WTC11 (cell line): ENCODE measurements around the gene RGS19. TPM values are rescaled to one million over a fixed set of nuclear protein-coding genes. Genes with fewer than 3 reads are reported as not detected.

Source experiments
- ATAC-seq: fragments of 200-7000 bp; cut with Tn5 transposase; 2 replicates; pipeline ENCODE4 v1.10.0; 2021; ENCODE audit warnings: mild to moderate bottlenecking, moderate library complexity
- CTCF ChIA-PET: fragments of 300-600 bp; sonication (Branson Sonifier 250); formaldehyde crosslinking; loops from one replicate; lab custom pipeline; 2021; ENCODE audit warnings: antibody characterized with exemption; lab: Charles Lee
- POLR2A ChIA-PET: fragments of 350-600 bp; sonication (Branson Sonifier 250); formaldehyde crosslinking; loops from one replicate; lab custom pipeline; 2021; ENCODE audit warnings: antibody characterized with exemption; lab: Charles Lee
- DNase-seq: peaks from one replicate; pipeline ENCODE4 v3.0.0; 2021; ENCODE audit warnings: low spot score
- H3K27ac Mint-ChIP-seq: 2 replicates; pipeline ENCODE4 v1.8.0; 2021; ENCODE audit warnings: mixed read lengths
- H3K27me3 Mint-ChIP-seq: 2 replicates; pipeline ENCODE4 v1.8.0; 2021; ENCODE audit warnings: low read depth, mild to moderate bottlenecking, moderate library complexity, mixed read lengths
- H3K36me3 Mint-ChIP-seq: 2 replicates; pipeline ENCODE4 v1.8.0; 2021; ENCODE audit warnings: mixed read lengths
- H3K4me1 Mint-ChIP-seq: 2 replicates; pipeline ENCODE4 v1.8.0; 2022; ENCODE audit warnings: mixed read lengths
- H3K4me3 Mint-ChIP-seq: 2 replicates; pipeline ENCODE4 v1.8.0; 2021; ENCODE audit warnings: mild to moderate bottlenecking, moderate library complexity, mixed read lengths
- H3K9me3 Mint-ChIP-seq: 2 replicates; pipeline ENCODE4 v1.8.0; 2021; ENCODE audit warnings: mixed read lengths
- AR ChIP-seq: fragments of 250-450 bp; sonication (Bioruptor Pico); IDR thresholded peaks from 2 replicates; pipeline ENCODE4 v1.9.0; 2021; ENCODE audit warnings: mild to moderate bottlenecking
- ATF6 ChIP-seq: sonication (generic); formaldehyde crosslinking; IDR thresholded peaks from 2 replicates; pipeline ENCODE4 v1.8.1; 2023; ENCODE audit warnings: mild to moderate bottlenecking, missing genetic modification reagents
- CTCF ChIP-seq: fragments of 200-600 bp; IDR thresholded peaks from 2 replicates; pipeline ENCODE4 v1.8.0; 2022; ENCODE audit warnings: antibody characterized with exemption
- E2F1 ChIP-seq: sonication (generic); formaldehyde crosslinking; IDR thresholded peaks from 2 replicates; pipeline ENCODE4 v1.8.0; 2022; ENCODE audit warnings: mild to moderate bottlenecking, missing genetic modification reagents
- FOXK1 ChIP-seq: sonication (generic); formaldehyde crosslinking; IDR thresholded peaks from 2 replicates; pipeline ENCODE4 v1.8.0; 2022; ENCODE audit warnings: mild to moderate bottlenecking, moderate library complexity, missing genetic modification reagents
- GTF2I ChIP-seq: fragments of 250-450 bp; sonication (Bioruptor Pico); conservative IDR thresholded peaks from 2 replicates; pipeline ENCODE4 v1.4.0; 2021; ENCODE audit warnings: mild to moderate bottlenecking
- KAT7 ChIP-seq: sonication (generic); formaldehyde crosslinking; IDR thresholded peaks from 2 replicates; pipeline ENCODE4 v1.8.1; 2023; ENCODE audit warnings: missing genetic modification reagents, mild to moderate bottlenecking, borderline replicate concordance
- MAX ChIP-seq: sonication (generic); formaldehyde crosslinking; IDR thresholded peaks from 2 replicates; pipeline ENCODE4 v1.8.0; 2022; ENCODE audit warnings: mild to moderate bottlenecking, missing genetic modification reagents
- NFATC4 ChIP-seq: fragments of 250-450 bp; sonication (Bioruptor Pico); IDR thresholded peaks from 2 replicates; pipeline ENCODE4 v1.9.0; 2021; ENCODE audit warnings: mild to moderate bottlenecking
- PRRX2 ChIP-seq: fragments of 250-450 bp; sonication (Bioruptor Pico); IDR thresholded peaks from 2 replicates; pipeline ENCODE4 v1.8.0; 2021; ENCODE audit warnings: mild to moderate bottlenecking
- ZNF317 ChIP-seq: sonication (generic); formaldehyde crosslinking; IDR thresholded peaks from 2 replicates; pipeline ENCODE4 v1.8.1; 2023; ENCODE audit warnings: low read depth, mild to moderate bottlenecking, moderate library complexity, missing genetic modification reagents, borderline replicate concordance
- ZNF396 ChIP-seq: fragments of 250-450 bp; sonication (Bioruptor Pico); IDR thresholded peaks from 2 replicates; pipeline ENCODE4 v1.8.0; 2021; ENCODE audit warnings: mild to moderate bottlenecking, moderate library complexity, borderline replicate concordance
- total RNA-seq: library from RNA; stranded (reverse); gene quantifications from 3 replicates; pipeline ENCODE4 v1.2.3, GENCODE V29; 2021
- TF ChIP-seq, protein P1 (sequence below): sonication (generic); formaldehyde crosslinking; conservative IDR thresholded peaks from 2 replicates; pipeline ENCODE4 v1.8.1; 2023; ENCODE audit warnings: mild to moderate bottlenecking, low read depth, missing genetic modification reagents, moderate library complexity
- TF ChIP-seq, protein P2 (sequence below): fragments of 250-450 bp; sonication (Bioruptor Pico); IDR thresholded peaks from 2 replicates; pipeline ENCODE4 v1.9.0; 2021; ENCODE audit warnings: mild to moderate bottlenecking

The RGS19 gene
- total RNA-seq, 1 experiment from 2014 or later = 13.8 TPM

GRCh38 chr20:64041781-64042053 lies 37.6 kb downstream of the RGS19 start:
- ATAC-seq = no peak
- no peaks in the 10 kb centered on the region for H3K36me3 Mint-ChIP-seq
- peak overlapping the region; percentile 62 for H3K4me3 Mint-ChIP-seq
- no peaks in the 10 kb centered on the region for H3K9me3 Mint-ChIP-seq
- CTCF ChIA-PET = interaction anchor here (0.7 to 5.0 kb wide), 3 partner anchors 11 to 61 kb away, joined by 3 to 53 read pairs (median 9); partner anchors contain the start of gene PRPF6
- peaks cover 34% of the 10 kb centered on the region for H3K4me1 Mint-ChIP-seq
- no peak overlapping the region for H3K27ac Mint-ChIP-seq
- no peak for DNase-seq
- TF ChIP-seq ZNF317 = no peak
- no peak for TF ChIP-seq CTCF
- TF ChIP-seq PRRX2 (CRISPR knock-in tag) = no peak
- no peak for TF ChIP-seq NFATC4 (CRISPR knock-in tag)
- TF ChIP-seq FOXK1 (CRISPR knock-in tag) = no peak
- no peak for TF ChIP-seq ATF6 (CRISPR knock-in tag)
- TF ChIP-seq, protein P1, sequence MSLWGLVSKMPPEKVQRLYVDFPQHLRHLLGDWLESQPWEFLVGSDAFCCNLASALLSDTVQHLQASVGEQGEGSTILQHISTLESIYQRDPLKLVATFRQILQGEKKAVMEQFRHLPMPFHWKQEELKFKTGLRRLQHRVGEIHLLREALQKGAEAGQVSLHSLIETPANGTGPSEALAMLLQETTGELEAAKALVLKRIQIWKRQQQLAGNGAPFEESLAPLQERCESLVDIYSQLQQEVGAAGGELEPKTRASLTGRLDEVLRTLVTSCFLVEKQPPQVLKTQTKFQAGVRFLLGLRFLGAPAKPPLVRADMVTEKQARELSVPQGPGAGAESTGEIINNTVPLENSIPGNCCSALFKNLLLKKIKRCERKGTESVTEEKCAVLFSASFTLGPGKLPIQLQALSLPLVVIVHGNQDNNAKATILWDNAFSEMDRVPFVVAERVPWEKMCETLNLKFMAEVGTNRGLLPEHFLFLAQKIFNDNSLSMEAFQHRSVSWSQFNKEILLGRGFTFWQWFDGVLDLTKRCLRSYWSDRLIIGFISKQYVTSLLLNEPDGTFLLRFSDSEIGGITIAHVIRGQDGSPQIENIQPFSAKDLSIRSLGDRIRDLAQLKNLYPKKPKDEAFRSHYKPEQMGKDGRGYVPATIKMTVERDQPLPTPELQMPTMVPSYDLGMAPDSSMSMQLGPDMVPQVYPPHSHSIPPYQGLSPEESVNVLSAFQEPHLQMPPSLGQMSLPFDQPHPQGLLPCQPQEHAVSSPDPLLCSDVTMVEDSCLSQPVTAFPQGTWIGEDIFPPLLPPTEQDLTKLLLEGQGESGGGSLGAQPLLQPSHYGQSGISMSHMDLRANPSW = no peak
- TF ChIP-seq, protein P2, sequence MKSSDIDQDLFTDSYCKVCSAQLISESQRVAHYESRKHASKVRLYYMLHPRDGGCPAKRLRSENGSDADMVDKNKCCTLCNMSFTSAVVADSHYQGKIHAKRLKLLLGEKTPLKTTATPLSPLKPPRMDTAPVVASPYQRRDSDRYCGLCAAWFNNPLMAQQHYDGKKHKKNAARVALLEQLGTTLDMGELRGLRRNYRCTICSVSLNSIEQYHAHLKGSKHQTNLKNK = no peak
- TF ChIP-seq AR (CRISPR knock-in tag) = no peak
- TF ChIP-seq GTF2I (CRISPR knock-in tag) = no peak
- no peak for TF ChIP-seq ZNF396
- peaks cover 71% of the 10 kb centered on the region for H3K27me3 Mint-ChIP-seq
- POLR2A ChIA-PET = no interaction called here

DNA sequence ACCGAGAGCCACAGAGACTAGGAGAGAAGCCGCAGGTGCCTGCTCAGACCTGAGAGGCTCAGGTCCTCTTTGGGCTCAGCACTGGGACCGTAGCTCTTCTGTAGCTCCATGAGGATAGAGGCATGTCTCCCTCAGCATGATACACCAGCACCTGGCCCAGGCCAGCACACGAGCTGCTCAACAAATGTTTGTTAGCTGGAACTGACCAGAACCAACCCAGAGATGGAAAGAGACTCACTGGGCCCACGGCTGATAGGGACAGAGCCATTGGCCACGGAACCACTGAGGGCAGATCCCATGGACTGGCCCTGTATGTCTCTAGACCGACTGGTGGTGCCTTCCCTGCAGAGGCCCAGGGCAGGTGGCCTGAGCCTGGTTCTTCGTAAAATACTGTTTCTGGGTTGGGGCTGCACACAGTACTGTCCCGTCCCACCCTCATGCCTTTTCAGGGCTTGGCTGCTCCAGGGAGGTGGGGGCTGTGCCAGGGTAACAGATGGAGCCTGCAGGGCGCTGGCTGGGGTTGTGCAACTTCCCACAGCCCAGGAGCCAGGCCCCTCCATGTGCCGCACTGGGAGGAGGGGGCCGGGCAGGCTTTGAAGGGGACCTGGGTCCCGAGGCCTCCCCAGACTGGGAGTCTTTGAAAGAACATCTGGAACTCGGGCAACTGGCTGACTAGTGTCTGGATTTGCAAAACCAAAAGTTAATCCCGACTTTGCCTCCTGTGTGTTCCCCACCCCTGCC lies 38.1 kb downstream of the RGS19 start:
- DNase-seq = no peak
- H3K4me3 Mint-ChIP-seq = peak overlapping the region; percentile 62
- H3K36me3 Mint-ChIP-seq = no peaks in the 10 kb centered on the region
- H3K4me1 Mint-ChIP-seq = peaks cover 36% of the 10 kb centered on the region
- H3K9me3 Mint-ChIP-seq = no peaks in the 10 kb centered on the region
- ChIA-PET POLR2A (no interaction called here), CTCF (interaction anchor here (1.1 to 6.1 kb wide), 6 partner anchors 12 to 79 kb away, joined by 3 to 53 read pairs (median 28); partner anchors contain the start of genes PRPF6, SAMD10 and TCEA2)
- H3K27me3 Mint-ChIP-seq = peaks cover 66% of the 10 kb centered on the region
- ATAC-seq = no peak
- H3K27ac Mint-ChIP-seq = no peak overlapping the region
- no peak for TF ChIP-seq MAX
- no peak for TF ChIP-seq E2F1 (CRISPR knock-in tag)
- no peak for TF ChIP-seq KAT7 (CRISPR knock-in tag)
